HG03280 (cell line): ENCODE measurements around the gene CCDC149.

ENCODE experiments used
- ATAC-seq: cut with Tn5 transposase; IDR thresholded peaks from one replicate; pipeline ENCODE4 v1.9.1; 2021; ENCODE audit warnings: mild to moderate bottlenecking, moderate library complexity; ENCODE audit not compliant: unreplicated experiment

The CCDC149 gene

DNA sequence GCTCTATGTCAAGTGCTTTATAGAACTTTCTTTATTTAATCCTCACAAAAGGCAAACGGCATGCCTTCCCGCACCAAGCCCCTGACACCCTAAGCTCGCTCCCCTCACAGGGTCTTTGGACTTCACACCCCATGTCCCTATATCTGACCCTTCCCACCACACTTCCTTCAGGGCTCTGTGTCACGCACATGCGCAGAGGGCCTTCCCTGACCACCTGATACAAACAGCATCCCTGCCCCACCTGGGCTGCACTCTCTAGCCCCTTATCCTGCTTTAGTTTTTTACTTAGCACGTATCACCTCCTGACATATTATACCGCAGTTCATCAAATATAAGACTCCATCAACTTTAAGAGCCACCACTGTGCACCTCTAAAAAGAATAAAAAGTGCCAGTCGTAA lies 67.7 kb downstream of the CCDC149 start:
- no peak for ATAC-seq

DNA sequence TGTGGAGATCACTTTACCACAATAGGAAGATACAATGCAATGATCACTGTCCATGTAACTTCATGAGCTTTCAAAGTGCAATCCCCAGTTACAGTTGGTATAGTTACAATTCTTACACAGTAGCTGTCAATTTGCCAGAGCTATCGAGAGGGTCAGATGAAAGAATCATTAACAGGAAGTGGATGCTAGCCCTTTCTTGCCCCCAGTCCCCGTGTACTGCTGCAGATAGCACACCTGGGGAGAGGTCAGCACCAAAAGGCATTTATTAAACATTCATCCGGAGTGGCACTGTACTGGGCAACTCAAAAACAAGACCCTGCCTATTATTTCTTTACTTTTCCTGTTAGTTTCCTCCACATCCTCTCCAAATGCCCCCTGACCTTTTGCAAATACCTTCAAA lies 69.7 kb downstream of the CCDC149 start:
- no peak for ATAC-seq

DNA sequence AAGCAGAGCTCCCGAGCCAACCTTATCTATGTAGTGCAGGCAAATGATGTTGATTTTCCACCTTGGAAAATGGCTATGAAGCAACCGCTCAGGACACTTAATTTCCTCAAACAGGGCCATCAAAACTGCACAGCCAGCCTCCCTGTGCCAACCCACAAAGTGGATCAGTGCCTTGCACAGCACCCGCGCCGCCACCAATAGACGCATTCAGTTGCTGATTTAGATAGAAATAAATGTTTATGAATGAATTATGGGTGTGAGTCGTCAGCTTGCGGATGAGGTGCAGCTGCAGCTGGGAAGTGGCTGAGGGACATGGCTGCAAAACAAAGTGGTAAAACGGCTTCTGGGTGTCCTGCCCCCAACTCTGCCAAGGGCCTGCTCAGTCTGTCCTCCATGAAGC lies 70.5 kb downstream of the CCDC149 start:
- no peak for ATAC-seq

DNA sequence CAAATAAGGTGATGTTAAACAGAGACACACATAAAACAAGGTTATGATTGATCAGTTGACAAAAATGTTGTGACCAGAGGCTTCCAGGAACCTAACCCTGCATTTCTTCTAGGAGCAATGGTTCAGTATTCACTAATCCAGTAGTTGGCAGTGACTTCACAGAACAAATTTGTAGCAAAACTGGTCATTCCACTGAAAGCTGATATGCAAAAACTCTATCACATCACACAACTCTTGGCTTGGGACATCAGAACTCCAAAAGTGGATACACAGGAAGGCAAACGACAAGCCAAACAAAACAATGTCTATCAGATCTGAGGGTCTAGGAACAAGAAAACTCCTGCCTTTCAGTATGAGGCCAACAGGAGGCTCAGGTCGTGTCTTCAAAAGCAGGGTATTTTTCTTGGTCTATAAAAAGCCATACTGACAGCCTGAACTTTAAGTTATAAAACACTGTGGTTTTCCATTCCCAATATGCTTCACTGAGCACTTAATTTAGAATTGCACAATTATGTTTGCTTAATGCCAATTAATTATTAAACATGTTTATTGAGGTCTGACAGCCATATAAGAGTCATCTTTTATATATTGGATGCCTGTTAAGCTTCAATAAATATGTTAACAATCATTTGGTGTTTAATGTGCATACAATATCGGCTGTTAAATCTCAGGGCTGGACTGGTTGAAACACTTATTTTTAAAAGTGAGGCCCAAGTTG lies 71.9 kb downstream of the CCDC149 start:
- no peak for ATAC-seq

DNA sequence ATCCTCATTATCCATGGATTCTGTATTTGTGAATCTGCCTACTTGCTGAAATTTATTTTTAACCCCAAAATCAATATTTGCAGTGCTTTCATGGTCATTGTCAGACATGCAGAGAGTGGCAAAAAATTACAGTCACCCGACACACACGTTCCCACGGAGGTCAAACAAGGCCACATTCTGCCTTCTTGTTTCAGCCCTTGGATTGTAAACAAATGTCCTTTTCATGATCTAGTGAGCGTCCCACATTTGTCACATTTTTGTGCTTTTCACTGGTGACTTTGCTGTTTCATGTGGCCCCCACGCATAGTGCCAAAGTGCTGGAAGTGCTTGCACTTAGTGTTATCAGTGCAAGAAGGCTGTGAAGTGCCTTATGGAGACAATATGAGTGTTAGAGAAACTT lies 72.5 kb downstream of the CCDC149 start:
- no peak for ATAC-seq

DNA sequence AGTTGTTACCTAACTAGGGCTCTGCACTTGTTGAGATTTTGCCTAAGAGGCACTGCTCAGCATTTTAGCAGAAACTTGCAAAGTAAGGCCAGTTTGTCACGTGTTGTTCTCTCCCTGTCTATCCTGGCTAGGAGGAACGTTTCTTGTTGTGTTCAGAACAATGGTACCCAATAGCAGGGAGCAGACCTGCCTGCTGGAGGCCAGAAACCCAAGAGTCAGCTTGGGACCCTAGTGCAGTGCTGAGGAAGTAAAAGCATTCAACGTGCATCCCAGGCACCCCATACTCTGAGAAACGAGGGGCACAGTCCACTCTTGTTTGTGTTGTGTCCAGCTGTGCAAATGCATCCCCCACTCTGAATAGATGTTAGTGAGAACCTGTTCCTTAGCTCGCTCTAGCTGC lies 75.1 kb downstream of the CCDC149 start:
- no peak for ATAC-seq

DNA sequence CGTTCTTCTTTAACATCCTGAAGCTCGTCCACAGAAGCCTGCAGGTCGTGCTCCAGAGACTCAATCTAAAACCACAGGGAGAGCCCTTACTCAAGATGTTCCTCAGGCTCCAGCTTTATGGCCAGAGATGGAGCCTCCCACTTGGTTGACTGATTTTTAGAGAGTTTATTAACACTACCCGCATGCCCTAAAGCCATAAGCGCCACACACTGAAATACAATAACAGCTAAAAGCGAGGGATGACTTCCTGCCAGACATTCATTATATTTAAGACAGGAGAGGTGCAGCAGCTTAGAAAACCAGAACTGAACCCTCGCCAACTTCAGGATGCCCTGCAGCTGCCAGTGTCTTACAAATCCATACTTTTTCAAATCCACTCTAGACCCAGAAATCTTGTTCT lies 75.5 kb downstream of the CCDC149 start:
- no peak for ATAC-seq

DNA sequence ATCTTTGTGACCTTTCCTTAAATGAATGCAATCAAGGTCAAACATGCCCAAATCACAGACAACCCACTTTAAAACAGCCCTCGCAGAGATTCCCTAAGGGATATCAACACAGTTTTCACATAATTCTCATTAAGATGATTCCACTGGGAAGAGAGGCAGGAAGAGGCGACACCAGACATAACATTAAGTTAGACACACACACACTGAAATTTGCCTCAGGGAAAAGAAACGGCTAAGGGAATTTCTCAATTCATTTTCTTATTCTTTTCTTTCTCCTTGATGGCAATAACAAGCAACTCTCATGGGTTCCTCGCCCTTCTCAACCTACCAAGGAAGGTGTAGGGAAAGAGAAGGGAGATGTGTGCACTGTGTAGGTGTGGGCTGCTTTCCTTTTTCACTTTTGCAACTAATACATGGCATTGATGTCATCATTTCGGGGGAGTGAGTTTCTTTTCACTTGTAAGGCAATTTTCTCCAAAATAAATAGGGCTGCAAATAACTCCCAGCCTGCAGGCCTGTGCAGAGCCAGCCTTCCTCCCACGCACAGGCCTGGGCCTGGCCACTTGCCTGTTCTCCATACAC lies 76.1 kb downstream of the CCDC149 start:
- ATAC-seq: no peak

DNA sequence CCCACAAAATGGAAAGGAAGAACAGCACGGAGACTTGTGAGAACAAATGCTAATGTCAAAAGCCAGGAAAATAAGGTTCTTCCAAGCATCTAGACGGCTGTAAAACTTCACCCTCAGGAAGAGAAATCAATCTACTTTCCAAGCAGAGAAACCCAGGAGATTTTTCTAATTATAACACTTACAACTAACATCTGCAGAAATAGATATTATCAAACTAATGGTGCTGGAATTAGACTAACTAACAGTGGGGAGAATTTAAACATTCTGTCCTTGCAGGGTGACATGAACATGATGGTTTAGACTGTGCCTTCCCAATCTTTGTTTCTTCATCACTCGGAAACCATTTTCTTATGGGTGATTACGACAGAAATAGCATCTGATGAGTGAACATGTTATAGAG lies 77.1 kb downstream of the CCDC149 start:
- no peak for ATAC-seq

DNA sequence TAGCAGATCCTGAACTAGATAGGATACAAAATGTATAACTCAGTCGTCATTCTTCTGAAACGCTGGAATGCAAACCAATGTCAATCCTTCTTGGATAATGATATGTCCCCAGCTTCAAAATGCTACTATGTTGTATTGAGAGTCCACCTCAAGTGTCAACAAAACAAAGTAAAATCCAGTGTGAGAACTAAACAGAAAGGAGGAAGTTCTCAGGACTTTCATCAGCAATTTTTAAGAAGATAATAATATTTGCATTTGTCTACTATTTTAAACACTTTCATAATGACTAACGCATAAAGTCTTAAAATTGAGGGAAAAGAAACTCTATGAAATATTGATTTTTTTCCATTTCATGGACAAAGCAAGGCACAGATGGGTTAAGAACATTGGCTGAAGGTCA lies 81.2 kb downstream of the CCDC149 start:
- ATAC-seq: no peak

DNA sequence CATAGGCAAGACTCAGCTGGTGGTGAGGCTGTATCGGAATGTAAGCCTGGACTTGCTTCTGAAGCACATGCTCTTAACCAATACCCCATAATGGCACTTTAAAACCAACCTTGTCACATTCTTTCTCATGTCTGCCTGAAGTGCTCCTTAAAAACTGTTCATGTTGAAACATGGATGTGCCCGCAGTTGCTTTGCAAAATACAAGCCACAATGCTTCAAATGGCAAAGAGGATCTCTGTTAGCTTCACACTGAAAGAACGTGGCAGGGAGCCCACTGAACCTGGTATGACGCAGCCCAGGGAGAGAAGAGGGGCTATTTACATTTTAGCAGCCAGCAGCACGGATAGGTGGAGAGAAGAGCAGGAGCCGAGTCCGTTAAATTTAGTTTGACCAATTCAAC lies 88.1 kb downstream of the CCDC149 start:
- ATAC-seq: no peak

DNA sequence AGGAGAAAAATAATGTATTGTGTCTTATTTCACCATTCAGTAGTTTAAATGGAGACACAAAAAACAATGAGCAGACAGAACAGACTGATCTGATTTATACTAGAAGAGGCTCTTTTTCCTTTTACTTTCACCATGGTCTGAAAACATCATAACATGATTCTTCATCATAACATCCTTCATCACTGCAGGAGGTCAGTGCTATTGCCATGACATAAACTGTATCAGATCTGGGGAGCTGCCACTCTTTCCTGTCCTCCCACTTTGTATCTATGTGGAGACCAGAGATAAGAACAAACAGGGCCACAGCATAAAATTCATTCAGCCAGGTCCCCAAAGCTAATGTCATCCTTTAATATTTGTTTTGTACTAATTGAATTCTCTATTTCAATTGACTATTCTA lies 92.3 kb downstream of the CCDC149 start:
- no peak for ATAC-seq

DNA sequence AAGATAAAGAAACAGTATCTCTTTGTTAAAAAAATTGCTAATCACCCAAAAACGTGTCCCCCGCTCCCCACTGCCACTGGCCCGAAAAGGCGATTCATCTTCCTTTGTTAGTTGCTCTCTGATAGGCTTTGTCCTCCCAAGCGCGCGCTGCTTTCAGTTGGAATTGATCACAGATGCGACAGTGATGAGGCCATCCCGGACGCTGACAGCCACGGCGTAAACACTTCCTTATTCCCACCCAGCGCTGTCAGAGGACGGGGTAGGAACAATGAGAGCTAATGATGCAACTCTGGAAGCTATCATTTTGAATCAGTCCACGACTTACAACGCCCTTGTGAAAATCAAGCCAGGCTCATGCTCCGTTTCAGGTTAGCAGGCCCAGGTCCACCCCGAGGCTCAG lies 96.0 kb downstream of the CCDC149 start:
- ATAC-seq: no peak

DNA sequence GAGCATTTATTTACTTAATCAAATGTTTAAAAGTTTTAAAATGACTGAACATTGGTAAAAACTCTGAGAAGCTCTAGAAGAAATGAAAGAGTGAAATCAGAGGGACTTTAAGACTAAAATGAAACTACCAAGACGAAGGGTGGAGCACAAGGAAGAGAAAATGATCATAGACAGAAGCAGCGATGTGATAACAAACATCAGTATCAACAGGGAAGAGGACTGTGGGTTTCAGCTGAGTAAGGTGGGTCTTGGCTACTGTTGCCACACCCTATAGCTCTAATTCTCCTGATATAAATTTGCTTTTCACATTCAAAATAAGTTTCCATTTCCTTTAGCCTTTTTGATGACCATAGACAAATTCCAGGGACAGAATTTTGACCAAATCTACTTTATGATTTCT lies 99.1 kb downstream of the CCDC149 start:
- no peak for ATAC-seq

DNA sequence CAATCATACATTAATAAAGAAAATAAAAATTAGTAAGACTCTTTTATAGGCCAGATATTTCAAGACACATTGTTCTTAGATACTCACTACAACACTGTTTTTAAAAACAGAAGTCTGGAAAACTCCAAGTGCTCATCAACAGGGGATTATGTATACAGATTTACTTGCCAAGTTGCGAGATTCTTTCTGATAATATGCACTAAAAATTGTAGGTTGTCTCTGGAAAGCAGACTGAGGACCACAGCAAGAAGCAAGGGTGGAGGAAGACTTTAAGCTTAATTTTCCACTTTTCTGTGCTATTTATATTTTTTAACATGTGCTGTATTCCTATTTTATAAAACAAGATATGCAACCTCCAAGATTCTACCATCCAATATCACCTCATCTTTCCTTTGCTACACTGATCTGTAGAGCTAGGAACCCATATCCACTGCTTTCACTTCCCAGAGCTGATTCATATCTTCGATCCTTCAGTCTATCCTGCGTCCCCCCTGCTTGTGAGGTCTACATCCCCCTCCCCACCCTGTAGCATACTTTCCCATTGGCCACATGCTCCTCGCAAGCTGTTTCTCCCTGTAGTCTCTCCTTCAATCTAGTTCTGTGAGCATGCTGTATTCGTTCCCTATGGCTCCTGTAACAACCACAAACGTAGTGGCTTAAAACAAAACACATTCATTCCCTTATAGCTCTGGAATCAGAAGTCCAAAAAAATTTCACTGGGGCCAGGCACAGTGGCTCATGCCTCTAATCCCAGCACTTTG lies 101.8 kb downstream of the CCDC149 start:
- no peak for ATAC-seq

DNA sequence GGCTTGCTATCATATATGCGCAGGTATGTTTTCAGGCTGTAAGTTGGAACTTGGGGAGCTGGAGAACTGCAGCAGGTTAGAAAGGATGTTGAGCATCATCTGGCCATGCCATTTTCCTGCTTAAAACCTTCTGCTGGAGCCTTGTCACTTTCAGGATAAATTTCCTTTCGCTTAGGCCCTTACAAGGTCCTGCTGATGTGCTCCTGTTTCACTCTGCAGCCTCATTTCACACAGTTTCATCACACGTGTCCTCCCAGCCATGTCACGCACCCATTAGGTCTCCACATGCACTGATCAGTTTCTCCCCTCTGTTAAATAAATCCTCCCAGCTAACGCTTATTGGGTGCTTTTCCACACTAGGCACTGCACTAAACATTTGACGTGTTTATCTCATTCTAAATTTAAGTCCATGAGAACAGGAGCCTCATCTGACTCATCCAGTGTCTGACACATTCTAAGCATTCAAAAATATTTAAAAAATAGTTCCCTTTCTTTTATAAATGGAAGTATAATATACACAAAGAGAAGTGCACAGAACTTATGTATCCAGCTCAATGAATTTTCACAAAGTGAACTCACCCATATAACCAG lies 102.9 kb downstream of the CCDC149 start:
- ATAC-seq: no peak

DNA sequence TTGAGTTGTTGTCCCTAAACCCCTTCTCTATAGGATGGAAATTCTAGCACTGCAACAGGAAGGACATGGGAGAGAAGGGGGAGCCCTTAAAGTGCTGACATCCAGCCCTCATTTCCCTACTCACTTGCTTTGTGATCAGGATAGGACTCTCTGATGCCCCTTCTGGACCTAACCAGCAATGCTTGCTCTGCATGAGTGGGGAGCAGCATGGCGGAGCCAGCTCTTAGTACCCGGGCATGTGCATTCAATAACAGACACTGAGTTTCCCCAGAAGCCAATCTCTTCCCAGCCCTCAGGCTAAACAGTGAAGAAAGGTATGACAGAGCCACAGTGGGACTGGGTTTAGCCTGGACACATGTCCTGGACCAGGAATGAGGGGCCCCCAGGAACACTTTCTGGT lies 103.5 kb downstream of the CCDC149 start:
- no peak for ATAC-seq

DNA sequence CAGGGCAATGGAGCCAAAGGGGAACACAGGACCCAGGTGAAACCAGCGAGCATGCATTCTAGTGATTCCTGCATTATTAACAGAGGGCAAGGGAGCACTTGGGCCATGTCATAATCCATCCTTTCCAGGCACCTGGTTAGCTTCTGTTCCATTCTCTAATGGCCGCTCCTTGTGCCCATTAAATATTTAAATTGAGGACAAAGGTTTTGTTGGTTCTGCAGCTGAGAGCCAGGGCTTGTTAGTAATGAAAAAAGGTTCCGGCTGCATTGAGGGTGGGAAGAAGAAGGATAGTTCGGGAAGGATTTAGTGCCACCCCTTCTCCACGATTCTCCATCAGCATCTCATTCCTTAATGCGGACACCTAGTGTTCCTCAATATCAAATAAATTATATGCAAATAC lies 103.9 kb downstream of the CCDC149 start:
- no peak for ATAC-seq

DNA sequence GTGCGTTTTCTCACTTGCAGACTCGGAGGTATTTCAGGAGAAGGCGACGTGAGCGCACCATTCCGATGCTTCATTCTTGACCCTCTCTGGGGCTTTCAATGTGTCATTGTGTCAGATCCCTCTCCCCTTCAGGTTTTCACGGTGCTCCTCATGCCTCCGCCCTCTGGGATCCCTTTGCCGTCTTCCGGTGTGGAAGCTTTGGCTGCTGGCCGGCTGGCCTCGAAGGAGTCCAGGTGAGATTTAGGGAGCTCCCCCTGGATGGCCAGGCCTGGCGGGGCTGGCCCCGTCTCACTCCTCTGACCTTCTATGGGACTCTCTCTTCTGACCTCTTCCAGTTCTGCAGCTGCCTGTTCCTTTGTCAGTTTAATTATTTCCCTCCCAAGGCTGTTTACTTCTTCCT lies 104.6 kb downstream of the CCDC149 start:
- ATAC-seq: no peak

DNA sequence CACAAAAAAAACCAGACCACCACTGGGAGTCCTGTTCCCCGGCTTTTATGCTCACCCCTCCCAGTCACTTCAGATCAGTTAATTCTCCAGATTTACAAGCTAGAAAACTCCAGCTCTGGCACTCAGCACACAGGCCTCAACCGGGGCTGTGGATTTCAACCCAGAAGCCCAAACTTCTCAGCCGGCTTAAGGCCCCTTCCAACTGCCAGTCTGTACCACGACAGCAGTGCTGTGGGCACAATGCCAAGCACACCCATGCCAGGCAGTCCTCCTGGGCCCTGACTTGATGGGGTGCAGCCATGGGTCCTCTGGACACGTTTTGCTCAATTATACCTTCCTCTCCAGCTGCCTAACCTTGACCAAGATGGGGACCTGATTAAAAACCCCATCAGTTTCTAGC lies 105.2 kb downstream of the CCDC149 start:
- ATAC-seq: no peak

DNA sequence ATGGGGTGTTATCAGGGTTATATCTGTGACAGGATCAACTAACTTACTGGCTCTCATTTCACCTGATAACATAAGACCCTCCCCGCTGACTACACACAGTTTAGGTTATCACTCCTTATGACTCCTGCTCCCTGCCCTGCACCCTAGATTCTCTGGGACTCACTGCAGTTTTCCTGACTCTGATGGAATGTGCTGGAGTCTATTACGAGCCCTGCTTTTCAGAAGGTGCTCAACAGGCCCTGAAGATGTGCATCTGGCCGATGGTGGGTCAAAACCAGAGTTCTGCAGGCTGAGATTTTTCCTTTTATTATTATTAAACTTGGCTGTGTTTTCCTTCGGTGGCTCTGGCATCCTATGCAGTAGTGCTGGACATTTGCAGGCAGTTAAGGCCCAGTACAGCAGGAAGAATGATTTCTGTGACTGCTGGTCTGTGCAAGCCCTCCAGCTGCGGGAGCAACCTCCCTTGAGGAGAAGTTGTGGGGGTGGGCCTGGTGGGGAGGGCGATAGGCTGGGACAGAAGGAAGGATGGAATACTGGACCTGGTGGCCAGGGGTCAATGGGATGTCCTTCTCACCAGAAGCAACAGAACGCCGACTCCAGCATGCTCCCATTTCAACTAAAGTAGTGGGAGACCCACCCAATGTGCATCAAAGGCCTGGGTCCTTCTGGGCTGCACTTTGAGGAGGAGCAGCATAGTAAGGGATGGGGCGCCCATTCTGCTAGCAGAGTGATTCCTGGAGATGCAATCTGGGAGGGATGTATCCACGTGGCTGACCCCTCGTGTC lies 106.4 kb downstream of the CCDC149 start:
- ATAC-seq: no peak
